HG02943 (cell line): ENCODE results near the gene UPP1.
"Not testable (repeated sequence)": the region's sequence is repeated elsewhere in the genome, so short reads cannot be mapped to it uniquely, and the experiment has no call there.

Experiments
- ATAC-seq: cut with Tn5 transposase; IDR thresholded peaks from one replicate; pipeline ENCODE4 v1.9.1; 2021; ENCODE audit warnings: mild to moderate bottlenecking, low read depth, moderate library complexity; ENCODE audit not compliant: unreplicated experiment

UPP1 gene

DNA sequence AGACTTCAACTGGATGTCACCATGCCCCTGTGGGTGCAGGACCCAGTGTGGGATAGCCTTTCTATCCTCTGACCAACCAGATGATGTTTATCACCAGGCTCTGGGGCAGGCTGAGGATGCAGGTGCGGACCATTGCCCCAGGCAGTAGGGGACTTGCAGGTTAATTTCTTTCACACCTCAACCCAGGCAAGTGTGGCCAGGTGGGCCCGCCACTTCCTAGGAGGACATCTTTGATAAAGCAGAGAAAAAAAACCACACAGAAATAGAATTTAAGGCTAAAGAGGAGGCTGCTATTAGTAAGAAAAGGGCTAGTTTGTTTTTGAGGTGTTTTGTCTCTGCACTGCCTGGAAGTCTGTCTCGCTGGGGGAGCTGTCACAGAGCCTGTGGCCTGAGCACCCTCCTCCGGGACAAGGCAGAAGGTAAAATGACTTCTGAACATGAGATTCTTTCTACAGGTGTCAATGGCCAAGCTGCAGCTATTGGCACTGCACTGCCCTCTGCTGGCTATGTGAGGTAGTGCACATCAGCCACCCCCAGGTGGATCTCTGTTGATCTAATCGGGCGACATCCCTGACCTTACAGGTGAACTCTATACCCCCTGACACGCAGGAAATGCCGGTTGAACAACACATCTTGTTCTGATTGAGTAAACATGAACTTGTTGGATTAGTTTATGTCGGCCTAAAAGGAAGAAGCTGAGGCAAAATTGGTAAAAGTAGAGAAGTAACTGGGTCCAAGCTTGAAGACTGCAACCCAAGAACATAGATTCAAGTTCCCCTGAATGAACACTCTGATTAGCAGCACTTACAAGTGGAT, 21.0 kb downstream of the UPP1 start:
- ATAC-seq: peak; percentile 74

DNA sequence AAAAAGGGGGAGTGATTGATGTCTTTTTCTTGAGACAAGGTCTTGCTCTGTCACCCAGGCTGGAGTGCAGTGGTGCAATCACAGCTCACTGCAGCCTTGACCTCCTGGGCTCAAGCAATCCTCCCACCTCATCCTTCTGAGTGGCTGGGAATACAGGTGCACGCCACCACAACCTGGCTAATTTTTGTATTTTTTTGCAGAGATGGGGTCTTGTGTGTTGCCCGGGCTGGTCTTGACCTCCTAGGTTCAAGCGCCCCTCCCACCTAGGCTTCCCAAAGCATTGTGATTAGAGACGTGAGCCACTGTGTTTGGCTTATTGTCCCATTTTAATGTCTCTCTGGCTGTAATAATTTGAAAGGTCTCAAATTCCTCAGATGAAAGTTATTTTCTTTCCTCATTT, 21.8 kb downstream of the UPP1 start:
- ATAC-seq: no peak

DNA sequence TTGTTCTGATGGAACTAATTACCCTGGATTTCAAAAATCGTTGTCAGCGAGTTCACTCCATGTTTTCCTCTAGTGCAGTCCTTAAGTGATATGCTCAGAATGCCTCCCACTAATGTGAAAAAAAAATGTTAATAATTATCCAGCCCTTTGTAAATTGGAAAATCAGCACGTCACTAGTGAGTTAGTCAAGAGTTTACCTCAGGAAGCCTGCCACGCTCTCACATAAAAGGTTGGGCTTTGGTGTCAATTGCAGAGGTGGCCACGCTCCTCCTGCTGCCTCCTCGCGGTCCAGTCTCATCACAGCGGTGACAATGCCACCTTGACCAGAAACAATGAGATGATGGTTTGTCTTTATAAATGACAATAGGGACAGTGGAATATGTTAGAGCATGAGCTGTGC, 22.5 kb downstream of the UPP1 start:
- no peak for ATAC-seq

DNA sequence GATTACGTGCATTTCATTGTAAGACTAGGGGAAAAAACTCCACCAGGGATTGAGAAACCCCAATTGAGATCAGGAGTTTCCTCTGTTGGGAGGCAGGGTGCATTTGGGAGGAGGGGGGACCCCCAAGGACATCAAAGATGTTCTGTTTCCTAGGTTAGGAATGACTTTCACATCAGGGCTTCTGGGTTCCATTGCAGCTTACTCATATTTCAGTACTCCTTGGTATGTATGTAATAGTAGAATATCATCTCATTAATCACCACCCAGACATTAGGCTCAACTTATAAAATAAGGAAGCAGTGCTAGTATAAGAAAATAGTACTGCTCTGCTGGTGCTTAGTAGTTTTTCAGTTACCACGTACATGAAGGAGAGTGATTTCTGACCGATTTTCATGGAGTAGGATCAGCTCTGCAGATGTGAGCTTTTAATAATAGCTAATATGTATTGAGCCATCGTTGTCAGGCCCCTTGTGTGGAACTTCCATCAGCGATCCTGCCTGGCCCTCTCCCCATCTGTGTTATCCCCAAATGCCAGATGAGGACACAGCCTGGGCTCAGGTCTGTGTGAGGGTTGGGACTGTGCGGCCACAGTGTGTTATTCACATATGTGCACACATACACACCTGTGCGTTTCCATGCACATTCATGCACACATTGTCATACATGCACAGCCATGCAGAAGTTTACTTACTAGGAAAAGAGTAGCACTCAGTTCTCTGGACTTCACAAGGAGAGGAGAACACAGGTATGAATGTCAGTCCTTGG, 23.5 kb downstream of the UPP1 start:
- no peak for ATAC-seq

DNA sequence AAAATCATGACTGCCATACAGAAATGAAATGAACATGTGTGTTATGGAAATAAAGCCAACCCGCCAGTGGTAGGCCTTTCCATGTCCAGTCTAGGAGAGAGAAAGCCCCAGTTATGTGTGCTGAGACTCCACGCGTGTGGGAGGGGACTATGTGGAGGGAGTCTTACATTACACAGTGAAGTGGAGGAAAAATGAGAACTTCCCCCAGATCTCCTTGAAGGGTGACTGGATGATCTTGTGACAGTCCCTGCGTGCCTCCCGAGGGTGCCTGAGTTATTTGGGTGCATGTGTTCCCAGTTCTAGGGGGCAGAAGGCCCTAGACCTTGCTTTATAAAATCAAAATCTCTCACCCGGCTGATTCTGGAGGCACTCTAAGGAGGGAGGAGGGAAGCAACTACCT, 24.2 kb downstream of the UPP1 start:
- no peak for ATAC-seq

DNA sequence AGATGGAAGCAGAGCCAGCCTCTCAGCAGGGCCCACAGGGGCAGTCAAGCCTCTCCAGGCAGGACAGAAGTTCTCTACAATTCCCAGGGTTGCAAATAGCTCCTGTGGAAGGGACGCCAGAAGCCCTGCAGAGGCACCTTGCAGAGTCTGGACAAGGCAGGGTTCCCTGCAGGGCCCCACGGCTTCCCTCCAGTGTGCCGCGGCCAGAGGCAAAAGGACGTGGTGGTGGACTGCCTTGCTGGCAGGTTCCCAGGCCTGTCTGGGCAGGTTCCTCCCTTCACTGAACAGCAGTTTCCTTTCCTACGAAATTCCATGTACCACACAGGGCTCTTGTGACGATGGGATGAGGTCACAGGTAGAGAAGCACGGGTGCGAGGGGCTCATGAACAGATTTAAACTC, 25.1 kb downstream of the UPP1 start:
- no peak for ATAC-seq

DNA sequence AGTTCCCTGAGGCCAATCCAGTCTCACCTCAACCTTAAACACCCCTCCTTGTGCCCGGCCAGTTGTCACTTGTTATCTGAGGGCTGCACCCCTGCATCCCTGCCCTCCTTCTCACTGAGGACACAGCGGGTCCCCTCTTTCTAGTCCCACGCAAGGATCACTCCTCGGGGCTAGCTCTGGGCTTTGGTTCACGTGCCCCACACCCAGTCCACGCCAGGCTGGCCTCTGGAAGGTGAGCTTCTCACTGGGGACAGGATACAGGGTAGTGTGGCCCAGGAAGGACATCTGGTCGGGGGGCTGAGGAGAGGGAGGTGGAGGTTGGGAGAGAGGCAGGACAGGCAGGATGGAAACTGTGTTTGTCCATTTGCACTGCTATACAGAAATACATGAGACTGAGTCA, 25.5 kb downstream of the UPP1 start:
- ATAC-seq: no peak

DNA sequence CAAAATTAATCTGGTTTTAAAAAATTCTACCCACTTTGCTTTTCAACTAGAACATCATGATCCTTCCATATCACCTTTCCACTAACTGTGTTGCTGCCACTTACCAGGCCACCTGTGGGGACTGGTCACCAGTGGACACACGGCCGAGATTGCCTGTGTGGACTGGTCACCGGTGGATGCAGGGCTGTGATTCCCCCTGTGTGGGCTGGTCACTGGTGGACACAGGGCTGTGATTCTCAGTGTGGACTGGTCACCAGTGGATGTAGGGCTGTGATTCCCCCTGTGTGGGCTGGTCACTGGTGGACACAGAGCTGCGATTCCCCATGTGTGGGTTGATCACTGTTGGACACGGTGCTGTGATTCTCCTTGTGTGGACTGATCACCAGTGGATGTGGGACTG, 27.0 kb downstream of the UPP1 start:
- ATAC-seq: no peak

DNA sequence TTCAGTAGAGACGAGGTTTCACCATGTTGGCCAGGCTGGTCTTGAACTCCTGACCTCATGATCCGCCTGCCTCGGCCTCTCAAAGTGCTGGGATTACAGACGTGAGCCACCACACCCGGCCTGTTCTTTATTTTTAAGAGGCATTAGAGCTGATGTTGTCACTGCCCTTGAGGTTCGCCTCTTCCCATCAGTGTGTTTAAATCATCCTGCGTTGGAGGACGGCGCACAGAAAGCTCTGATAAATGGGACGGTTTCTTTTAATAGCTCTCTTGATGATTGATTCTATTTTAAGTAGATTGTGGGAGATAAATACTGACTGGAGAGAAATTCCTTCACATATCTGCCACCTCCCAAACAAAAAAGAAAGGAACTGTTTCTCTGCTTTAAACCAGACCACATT, 29.0 kb downstream of the UPP1 start:
- no peak for ATAC-seq

DNA sequence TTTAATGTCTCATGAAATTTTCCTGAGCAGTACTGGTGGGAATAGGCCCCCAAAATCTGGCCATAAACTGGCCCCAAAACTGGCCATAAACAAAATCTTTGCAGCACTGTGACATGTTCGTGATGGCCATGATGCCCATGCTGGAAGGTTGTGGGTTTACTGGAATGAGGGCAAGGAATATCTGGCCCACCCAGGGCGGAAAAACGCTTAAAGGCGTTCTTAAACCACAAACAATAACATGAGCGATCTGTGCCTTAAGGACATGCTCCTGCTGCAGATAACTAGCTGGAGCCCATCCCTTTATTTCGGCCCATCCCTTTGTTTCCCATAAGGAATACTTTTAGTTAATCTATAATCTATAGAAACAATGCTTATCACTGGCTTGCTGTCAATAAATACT, 31.5 kb downstream of the UPP1 start:
- not testable (repeated sequence) for ATAC-seq

DNA sequence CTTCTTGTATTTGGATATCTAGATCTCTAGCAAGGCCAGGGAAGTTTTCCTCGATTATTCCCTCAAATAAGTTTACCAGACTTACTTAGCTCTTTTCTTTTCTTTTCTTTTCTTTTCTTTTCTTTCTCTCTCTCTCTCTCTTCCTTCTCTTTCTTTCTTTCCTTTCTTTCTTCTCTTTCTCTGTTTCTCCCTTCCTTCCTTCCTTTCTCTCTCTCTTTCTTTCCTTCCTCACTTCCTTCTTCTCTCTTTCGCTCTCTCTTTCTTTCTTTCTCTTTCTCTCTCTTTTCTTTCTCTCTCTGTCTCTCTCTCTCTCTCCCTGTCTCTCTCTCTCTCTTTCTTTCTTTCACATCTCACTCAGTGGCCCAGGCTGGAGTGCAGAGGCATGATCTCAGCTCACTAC, 37.0 kb downstream of the UPP1 start:
- no peak for ATAC-seq

DNA sequence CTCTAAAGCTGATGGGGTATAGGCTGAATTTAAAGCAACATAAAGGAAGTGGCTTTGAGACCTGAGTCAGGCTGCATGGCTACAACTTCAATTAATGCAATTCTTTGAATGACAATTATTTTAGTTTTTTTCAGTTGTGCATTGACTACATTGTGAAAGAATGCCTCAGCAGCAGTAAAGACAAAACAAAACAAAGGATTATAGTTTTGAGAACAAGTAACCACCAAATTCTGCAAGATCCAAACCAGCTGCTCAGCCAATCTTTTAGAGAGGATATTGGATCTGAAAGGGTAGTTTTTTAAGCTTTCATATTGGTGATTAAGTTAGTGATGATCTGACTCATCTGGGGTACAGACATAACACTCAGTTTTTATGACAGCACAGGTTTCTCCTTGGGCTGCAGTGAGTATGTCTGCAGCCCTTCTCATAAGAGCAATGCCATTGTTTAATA, 41.6 kb downstream of the UPP1 start:
- ATAC-seq: no peak

DNA sequence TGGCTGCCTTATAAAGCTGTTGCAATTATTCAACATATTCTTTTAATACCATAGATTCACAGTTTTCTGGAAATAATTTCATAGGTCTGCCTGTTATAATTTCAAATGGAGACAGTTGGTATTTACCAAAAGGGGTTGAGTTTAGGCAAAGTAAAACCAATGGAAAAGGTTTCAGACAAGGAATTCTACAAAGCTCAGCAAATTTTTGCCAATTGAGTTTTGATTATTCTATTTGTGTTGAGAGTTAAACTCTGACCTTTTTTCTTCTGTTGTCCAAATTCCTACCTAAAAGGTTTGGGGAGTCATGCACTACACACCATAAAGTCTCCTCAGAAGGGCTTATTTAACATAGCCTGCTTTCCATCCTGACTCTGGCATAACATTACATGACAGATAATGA, 43.7 kb downstream of the UPP1 start:
- no peak for ATAC-seq

DNA sequence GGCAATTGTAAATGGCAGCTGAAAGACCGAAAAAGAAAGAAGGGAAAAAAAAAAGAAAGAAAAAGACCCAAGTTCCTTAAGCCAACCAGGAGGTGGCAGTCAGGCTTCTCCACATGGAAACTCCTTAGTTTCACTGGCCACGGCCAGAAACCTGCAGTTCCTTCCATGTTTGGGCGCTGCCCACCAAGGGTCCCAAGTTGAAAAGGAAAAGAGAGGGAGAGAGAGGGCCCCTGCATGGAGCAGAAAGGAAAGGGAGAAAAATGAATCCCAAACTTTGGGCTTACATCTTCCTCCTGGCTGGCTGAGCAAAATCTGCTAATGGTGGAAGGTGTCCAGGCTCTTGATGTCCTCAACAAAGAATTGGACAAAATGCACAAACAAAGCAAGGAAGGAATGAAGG, 50.4 kb downstream of the UPP1 start:
- ATAC-seq: no peak

DNA sequence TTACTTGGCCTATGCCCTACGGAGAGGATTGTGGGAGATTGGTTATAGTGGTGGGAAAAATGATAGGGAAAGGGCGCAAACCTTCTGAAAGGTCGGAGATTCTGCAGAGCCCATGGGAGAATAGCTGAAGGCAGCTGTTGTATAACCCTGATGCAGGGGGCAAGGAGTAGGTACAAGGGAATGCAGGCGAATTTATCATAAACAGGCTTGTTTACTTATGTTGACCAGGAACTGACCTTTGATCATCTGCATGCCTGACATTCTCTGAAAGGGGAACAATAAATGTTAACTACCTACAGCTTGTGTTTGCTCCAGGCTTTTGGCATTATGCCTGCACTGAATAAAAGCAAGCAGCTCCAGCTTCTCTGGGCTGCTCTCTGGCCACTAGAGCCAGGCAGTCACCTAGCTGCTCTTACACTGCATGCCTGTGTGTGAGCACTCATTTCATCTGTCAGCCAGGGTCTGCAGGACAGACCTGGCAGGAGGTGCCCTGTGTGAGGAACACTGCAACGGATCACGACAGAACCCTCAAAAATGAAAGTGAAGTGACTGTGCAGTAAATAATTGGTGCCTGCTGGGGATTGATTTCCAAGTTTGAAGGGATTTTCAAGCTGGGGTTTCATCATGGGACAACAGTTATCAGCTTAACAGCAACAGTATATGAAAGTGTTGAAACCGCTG, 51.1 kb downstream of the UPP1 start:
- ATAC-seq: no peak

DNA sequence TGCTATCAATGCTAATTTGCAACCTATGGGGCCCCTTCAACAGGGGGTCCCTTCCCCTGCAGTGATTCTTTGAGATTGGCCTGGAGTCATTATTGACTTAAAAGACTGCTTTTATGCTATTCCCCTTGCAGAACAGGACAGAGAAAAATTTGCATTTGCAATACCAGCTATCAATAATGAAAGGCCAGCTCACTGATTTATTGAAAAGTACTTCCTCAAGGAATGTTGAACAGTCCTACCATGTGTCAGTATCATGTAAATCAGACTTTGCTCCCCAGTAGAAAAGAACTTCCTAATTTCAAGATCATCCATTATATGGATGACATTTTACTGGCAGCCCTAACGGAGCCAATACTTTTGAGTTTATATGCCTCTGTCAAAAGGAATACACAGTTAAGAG, 52.5 kb downstream of the UPP1 start:
- no peak for ATAC-seq

DNA sequence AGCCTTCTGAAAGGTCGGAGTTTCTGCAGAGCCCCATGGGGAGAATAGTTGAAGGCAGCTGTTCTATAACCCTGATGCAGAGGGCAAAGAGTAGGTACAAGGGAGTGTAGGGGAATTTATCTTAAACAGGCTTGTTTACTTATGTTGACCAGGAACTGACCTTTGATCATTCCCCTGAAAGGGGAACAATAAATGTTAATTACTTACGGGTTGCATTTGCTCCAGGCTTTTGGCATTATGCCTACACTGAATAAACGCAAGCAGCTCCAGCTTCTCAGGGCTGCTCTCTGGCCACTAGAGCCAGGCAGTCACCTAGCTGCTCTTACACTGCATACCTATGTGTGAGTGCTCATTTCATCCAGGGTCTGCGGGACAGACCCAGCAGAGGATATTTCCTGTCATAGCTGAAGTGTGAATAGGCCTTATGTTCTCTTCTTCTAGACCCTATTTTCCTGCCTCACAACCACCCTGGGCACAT, 55.3 kb downstream of the UPP1 start:
- ATAC-seq: no peak

DNA sequence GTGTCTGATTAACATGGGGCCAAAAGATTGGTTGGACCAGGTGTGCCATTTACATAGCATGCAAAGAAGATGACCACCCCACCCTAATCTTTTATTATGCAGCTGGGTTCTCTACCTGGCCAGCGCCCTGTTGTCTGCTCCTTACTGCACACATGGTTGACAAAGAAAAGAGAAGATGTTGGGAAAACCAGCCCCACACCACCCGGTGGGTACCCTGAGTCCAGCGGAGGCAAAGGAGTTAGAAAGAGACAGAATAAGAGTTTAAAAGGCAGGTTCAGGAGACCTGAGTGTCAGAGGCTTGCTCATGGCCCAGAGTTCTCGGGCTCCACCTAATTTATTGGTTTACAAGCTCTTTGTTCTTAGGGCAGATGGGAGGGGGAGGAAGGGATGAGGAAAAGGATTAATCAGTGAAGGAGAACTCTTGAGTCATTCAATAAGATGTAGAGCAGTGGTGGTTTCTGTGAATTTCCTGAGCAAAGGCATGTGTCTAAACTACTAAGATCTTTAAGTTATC, 58.1 kb downstream of the UPP1 start:
- no peak for ATAC-seq

DNA sequence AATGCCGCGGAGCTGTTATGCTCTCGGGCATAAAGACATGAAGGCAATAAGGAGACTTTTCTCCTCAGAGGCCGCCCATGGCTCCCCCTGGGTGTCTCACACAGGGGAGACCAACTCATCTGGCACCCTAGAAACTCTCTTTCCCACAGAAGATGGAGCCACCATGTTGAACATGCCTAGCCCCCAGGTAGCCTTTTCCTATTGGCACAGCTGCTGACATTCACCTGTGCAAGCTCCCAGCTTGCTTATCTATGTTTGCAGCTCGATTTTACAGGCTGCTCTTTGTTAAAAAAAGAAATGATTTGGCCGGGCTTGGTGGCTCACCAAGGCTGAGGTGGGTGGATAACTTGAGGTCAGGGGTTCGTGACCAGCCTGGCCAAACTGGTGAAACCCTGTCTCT, 58.6 kb downstream of the UPP1 start:
- ATAC-seq: not testable (repeated sequence)

DNA sequence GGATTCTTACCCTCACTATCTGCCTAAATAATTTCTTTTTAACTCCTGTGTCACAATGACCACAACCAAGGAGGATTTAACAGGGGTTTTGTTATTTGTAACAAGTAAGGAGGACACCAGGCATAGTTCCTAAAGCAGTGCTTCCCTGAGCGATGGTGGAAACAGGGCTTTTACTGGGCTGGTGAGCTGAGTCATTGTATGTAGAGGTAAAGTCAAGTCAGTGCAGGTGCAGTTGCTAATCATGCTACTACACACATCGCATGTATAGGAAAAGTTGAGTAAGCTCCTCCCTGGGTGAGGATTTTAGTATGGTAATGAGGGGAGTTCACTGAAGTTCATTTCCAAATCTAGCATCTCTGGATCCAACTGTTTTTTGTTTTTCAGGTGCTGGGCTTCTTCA, 59.2 kb downstream of the UPP1 start:
- no peak for ATAC-seq

DNA sequence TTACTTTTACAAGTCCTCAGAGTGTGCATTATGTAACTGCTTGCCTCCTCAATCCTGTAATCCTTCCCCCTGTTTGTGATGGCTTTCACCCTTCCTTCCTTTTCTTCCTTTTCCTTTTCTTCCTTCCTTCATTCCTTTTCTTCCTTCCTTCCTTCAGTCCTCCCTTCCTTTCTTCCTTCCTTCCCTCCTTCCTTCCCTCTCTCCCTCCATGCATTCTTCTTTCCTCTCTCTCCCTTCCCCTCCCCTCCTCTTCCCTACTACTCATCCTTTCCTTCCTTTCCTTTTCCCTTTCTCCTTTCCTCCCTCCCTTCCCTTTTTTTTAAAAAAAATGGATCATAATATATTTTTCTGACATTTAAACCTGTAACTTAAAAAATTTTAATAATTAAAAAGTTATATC, 60.0 kb downstream of the UPP1 start:
- ATAC-seq: no peak
